Liver (tissue), 3 donors: ENCODE data around the gene DNAH10.

Experiments
- RXRA ChIP-seq, 2 donors: IDR thresholded peaks; 2 replicates each; pipeline ENCODE4 v1.6.1; 2017 to 2018; ENCODE audit warnings: antibody characterized with exemption in 2 of 2, mild to moderate bottlenecking in 1 of 2
- TAF1 ChIP-seq: conservative IDR thresholded peaks from 2 replicates; pipeline ENCODE4 v1.6.1; 2016; ENCODE audit warnings: antibody characterized with exemption, mild to moderate bottlenecking
- TF ChIP-seq, protein P1 (sequence below): fragments of 150-350 bp; IDR thresholded peaks from 2 replicates; pipeline ENCODE4 v1.5.1; 2017; ENCODE audit warnings: improper control_type of control experiment, low read depth, low read length; ENCODE audit not compliant: missing input control
- donor health status: healthy.
- donor health status: healthy.

- TF ChIP-seq, protein P1, sequence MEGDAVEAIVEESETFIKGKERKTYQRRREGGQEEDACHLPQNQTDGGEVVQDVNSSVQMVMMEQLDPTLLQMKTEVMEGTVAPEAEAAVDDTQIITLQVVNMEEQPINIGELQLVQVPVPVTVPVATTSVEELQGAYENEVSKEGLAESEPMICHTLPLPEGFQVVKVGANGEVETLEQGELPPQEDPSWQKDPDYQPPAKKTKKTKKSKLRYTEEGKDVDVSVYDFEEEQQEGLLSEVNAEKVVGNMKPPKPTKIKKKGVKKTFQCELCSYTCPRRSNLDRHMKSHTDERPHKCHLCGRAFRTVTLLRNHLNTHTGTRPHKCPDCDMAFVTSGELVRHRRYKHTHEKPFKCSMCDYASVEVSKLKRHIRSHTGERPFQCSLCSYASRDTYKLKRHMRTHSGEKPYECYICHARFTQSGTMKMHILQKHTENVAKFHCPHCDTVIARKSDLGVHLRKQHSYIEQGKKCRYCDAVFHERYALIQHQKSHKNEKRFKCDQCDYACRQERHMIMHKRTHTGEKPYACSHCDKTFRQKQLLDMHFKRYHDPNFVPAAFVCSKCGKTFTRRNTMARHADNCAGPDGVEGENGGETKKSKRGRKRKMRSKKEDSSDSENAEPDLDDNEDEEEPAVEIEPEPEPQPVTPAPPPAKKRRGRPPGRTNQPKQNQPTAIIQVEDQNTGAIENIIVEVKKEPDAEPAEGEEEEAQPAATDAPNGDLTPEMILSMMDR, result no peak
- no peak for TF ChIP-seq TAF1
- TF ChIP-seq RXRA (IDR thresholded peaks at IDR 0.05), result no peak
These were observed 46.9 kb upstream of the DNAH10 start for GRCh38 chr12:123715195-123715594.
